Fibroblast of lung (primary cell): ENCODE data around the gene ATP6V0A1. TPM values are rescaled to one million over a fixed set of nuclear protein-coding genes. Genes with fewer than 3 reads are reported as not detected.

Experiments
- DNase-seq, 2 donors: peaks; one replicate each; pipeline versions ENCODE4 v3.0.0 to v3.0.0-alpha.2; 2010; ENCODE audit warnings: low read depth in 2 of 2
- H2AFZ ChIP-seq: 2 replicates; pipeline ENCODE4 v1.5.1; 2012; ENCODE audit warnings: low read length, control low read depth, inconsistent platforms
- H3K27ac ChIP-seq: 2 replicates; pipeline ENCODE4 v1.5.1; 2011; ENCODE audit warnings: low read length, control low read depth; ENCODE audit not compliant: insufficient read depth
- H3K27me3 ChIP-seq: 2 replicates; pipeline ENCODE4 v1.5.1; 2011; ENCODE audit warnings: mild to moderate bottlenecking, low read length; ENCODE audit not compliant: control insufficient read depth, insufficient read depth
- H3K36me3 ChIP-seq: 2 replicates; pipeline ENCODE4 v1.5.1; 2011; ENCODE audit warnings: low read length; ENCODE audit not compliant: control insufficient read depth, insufficient read depth
- H3K4me1 ChIP-seq: 2 replicates; pipeline ENCODE4 v1.5.1; 2011; ENCODE audit warnings: low read length; ENCODE audit not compliant: control insufficient read depth, insufficient read depth; ENCODE audit errors: extremely low read depth
- H3K4me2 ChIP-seq: 2 replicates; pipeline ENCODE4 v1.5.1; 2011; ENCODE audit warnings: low read length, control low read depth; ENCODE audit not compliant: insufficient read depth; ENCODE audit errors: extremely low read depth
- H3K4me3 ChIP-seq, 4 experiments: fragments of 200-600 bp in 1 of 4; sonication (generic) in 1 of 4; replicated peaks in 1 of 4; 2 replicates each; pipeline ENCODE4 v1.5.1; 2011 to 2016; ENCODE audit warnings: low read length in 4 of 4, low read depth in 3 of 4, mild to moderate bottlenecking in 3 of 4, control low read depth in 2 of 4, inconsistent platforms in 1 of 4, mixed read lengths in 1 of 4; ENCODE audit not compliant: insufficient read depth in 1 of 4; ENCODE audit errors: control extremely low read depth in 1 of 4
- H3K79me2 ChIP-seq: 2 replicates; pipeline ENCODE4 v1.5.1; 2012; ENCODE audit warnings: mild to moderate bottlenecking, low read length, inconsistent platforms; ENCODE audit not compliant: control insufficient read depth, insufficient read depth
- H3K9ac ChIP-seq: 2 replicates; pipeline ENCODE4 v1.5.1; 2011; ENCODE audit warnings: mild to moderate bottlenecking, low read length, control low read depth; ENCODE audit not compliant: insufficient read depth
- H3K9me3 ChIP-seq: 2 replicates; pipeline ENCODE4 v1.5.1; 2012; ENCODE audit warnings: low read depth, low read length; ENCODE audit not compliant: control insufficient read depth, insufficient read depth
- H4K20me1 ChIP-seq: 2 replicates; pipeline ENCODE4 v1.5.1; 2011; ENCODE audit warnings: low read length; ENCODE audit not compliant: control insufficient read depth, insufficient read depth; ENCODE audit errors: extremely low read depth
- CTCF ChIP-seq, 2 donors: IDR thresholded peaks in 1 of 2; conservative IDR thresholded peaks in 1 of 2; 1 replicate in 1 of 2; 2 replicates in 1 of 2; pipeline ENCODE4 v1.5.1; 2011 to 2012; ENCODE audit warnings: low read length in 2 of 2, control low read depth in 1 of 2, inconsistent platforms in 1 of 2, low read depth in 1 of 2, mild to moderate bottlenecking in 1 of 2
- EZH2 ChIP-seq: IDR thresholded peaks from 2 replicates; pipeline ENCODE4 v1.5.1; 2012; ENCODE audit warnings: low read length, control low read depth, mild to moderate bottlenecking; ENCODE audit errors: missing control alignments
- polyA plus RNA-seq, 2 donors: library from polyadenylated mRNA; depleted of rRNA in 1 of 2; stranded (reverse) in 1 of 2; unstranded in 1 of 2; fragments of >200 nt; gene quantifications; 2 replicates each; pipeline ENCODE4 v1.2.1, GENCODE V29; 2011 to 2012; ENCODE audit warnings: missing spikeins in 1 of 2
- total RNA-seq: library from RNA; depleted of rRNA; stranded (reverse); fragments of >200 nt; gene quantifications from 2 replicates; pipeline ENCODE4 v1.2.1, GENCODE V29; 2014

The ATP6V0A1 gene
- total and polyA plus RNA-seq, 2 donors (not counting 1 experiment from before 2014, with no cell fraction given), result 26.7 to 65.7 TPM

GRCh38 chr17:42560246-42560645, 101.6 kb downstream of the ATP6V0A1 start:
- no peak overlapping the region for H3K9ac ChIP-seq
- no peaks in the 10 kb centered on the region for H4K20me1 ChIP-seq
- peaks cover 26% of the 10 kb centered on the region for H3K79me2 ChIP-seq
- peaks cover 9% of the 10 kb centered on the region for H3K36me3 ChIP-seq
- no peak for DNase-seq
- H3K4me2 ChIP-seq, result peak overlapping the region; percentile 13
- no peaks in the 10 kb centered on the region for H3K27me3 ChIP-seq
- peaks cover 12% of the 10 kb centered on the region for H3K4me1 ChIP-seq
- H3K4me3 ChIP-seq, result no peak overlapping the region
- no peak overlapping the region for H2AFZ ChIP-seq
- H3K27ac ChIP-seq, result no peak overlapping the region
- H3K9me3 ChIP-seq, result no peaks in the 10 kb centered on the region
- TF ChIP-seq CTCF (conservative IDR thresholded peaks at IDR 0.05 in 1 of 2, IDR thresholded peaks at IDR 0.05 in 1 of 2; ENCODE audit: low read depth in 1 of 2, low read length in 2 of 2), result no peak
- no peak for TF ChIP-seq EZH2

- Histone ChIP-seq H2AFZ (peak within 1 kb of the TSS; percentile 87), H3K9ac (peak within 1 kb of the TSS; percentile 76), H4K20me1 (no peaks in the 10 kb centered on the region), H3K9me3 (no peaks in the 10 kb centered on the region), H3K27me3 (no peaks in the 10 kb centered on the region), H3K4me1 (peaks cover 14% of the 10 kb centered on the region), H3K36me3 (peaks cover 16% of the 10 kb centered on the region), H3K27ac (peak within 1 kb of the TSS; percentile 83), H3K4me2 (peak within 1 kb of the TSS; percentile 98), H3K4me3 (peak within 1 kb of the TSS; percentile 76 to 89 (median 82)), H3K79me2 (peaks cover 26% of the 10 kb centered on the region)
- peak; percentile 95 to 99 for DNase-seq
- TF ChIP-seq CTCF (conservative IDR thresholded peaks at IDR 0.05 in 1 of 2, IDR thresholded peaks at IDR 0.05 in 1 of 2; ENCODE audit: low read depth in 1 of 2, low read length in 2 of 2), result no peak
- TF ChIP-seq EZH2, result no peak
Observed at GRCh38 chr17:42561897-42562387, 103.3 kb downstream of the ATP6V0A1 start, which contains the start of gene COASY. Gene COASY, plus strand, starts transcription at chr17:42562148. Its CDS starts 475 bp downstream, at chr17:42562623.

GRCh38 chr17:42562388-42563142, 103.9 kb downstream of the ATP6V0A1 start:
- Histone ChIP-seq H3K36me3 (peaks cover 16% of the 10 kb centered on the region), H3K4me2 (peak overlapping the region; percentile 98), H3K4me1 (peaks cover 14% of the 10 kb centered on the region), H3K27me3 (no peaks in the 10 kb centered on the region), H2AFZ (no peak overlapping the region), H3K9ac (peak overlapping the region; percentile 76), H3K9me3 (no peaks in the 10 kb centered on the region), H3K4me3 (peak overlapping the region; percentile 76 to 89 (median 82)), H3K27ac (peak overlapping the region; percentile 83), H3K79me2 (peaks cover 32% of the 10 kb centered on the region), H4K20me1 (no peaks in the 10 kb centered on the region)
- DNase-seq, result peak; percentile 27 to 28
- TF ChIP-seq EZH2 (no peak), CTCF (conservative IDR thresholded peaks at IDR 0.05 in 1 of 2, IDR thresholded peaks at IDR 0.05 in 1 of 2; ENCODE audit: low read depth in 1 of 2, low read length in 2 of 2) (no peak)
